IMR-90 (cell line): ENCODE results near the gene OBP2B. TPM values are rescaled to one million over a fixed set of nuclear protein-coding genes. Genes with fewer than 3 reads are reported as not detected.

Experiments
- ATAC-seq: fragments of 200-7000 bp; cut with Tn5 transposase; 2 replicates; pipeline ENCODE4 v1.9.1; 2020; ENCODE audit warnings: low read depth, mild to moderate bottlenecking, moderate library complexity
- BruUV-seq: library from RNA; stranded (reverse); fragments of 400-500 nt; replicated peaks from 2 replicates; lab custom pipeline; 2021; lab: Mats Ljungman, UMichigan
- CTCF ChIA-PET: fragments of 300-600 bp; formaldehyde crosslinking; extraction: SDS; loops from one replicate; lab custom pipeline; 2021; ENCODE audit warnings: antibody characterized with exemption; lab: Yijun Ruan, JAX
- POLR2A ChIA-PET: fragments of 300-600 bp; sonication (Branson Sonifier 250); formaldehyde crosslinking; loops from one replicate; lab custom pipeline; 2022; ENCODE audit warnings: antibody characterized with exemption; ENCODE audit not compliant: unreplicated experiment; lab: Charles Lee
- DNase-seq: peaks from one replicate; pipeline ENCODE4 v3.0.0; 2013
- H2AFZ ChIP-seq: replicated peaks from 2 replicates; pipeline ENCODE3; 2013; ENCODE audit warnings: low read length, mild to moderate bottlenecking; ENCODE audit not compliant: poor library complexity
- H2AK5ac ChIP-seq: 2 replicates; pipeline ENCODE4 v1.6.1; 2013; ENCODE audit warnings: low read depth, low read length, inconsistent platforms
- H2AK9ac ChIP-seq: replicated peaks from 2 replicates; pipeline ENCODE3; 2013; ENCODE audit warnings: mild to moderate bottlenecking, low read depth, low read length, moderate library complexity; ENCODE audit not compliant: poor library complexity
- H2BK120ac ChIP-seq: 2 replicates; pipeline ENCODE4 v1.6.1; 2013; ENCODE audit warnings: low read depth, low read length, inconsistent platforms
- H2BK15ac ChIP-seq: 3 replicates; pipeline ENCODE4 v1.6.1; 2013; ENCODE audit warnings: low read depth, low read length, inconsistent platforms
- H2BK20ac ChIP-seq: 2 replicates; pipeline ENCODE4 v1.6.1; 2013; ENCODE audit warnings: low read depth, mild to moderate bottlenecking, inconsistent platforms, low read length, moderate library complexity
- H2BK5ac ChIP-seq: 2 replicates; pipeline ENCODE4 v1.6.1; 2013; ENCODE audit warnings: mild to moderate bottlenecking, low read depth, low read length, inconsistent platforms; ENCODE audit not compliant: poor library complexity, severe bottlenecking
- H3K14ac ChIP-seq: replicated peaks from 2 replicates; pipeline ENCODE4 v1.6.1; 2013; ENCODE audit warnings: low read depth, low read length, inconsistent platforms
- H3K18ac ChIP-seq: 2 replicates; pipeline ENCODE4 v1.6.1; 2013; ENCODE audit warnings: low read depth, low read length, control low read depth
- H3K23ac ChIP-seq: 2 replicates; pipeline ENCODE4 v1.6.1; 2013; ENCODE audit warnings: low read depth, low read length, inconsistent platforms
- H3K27ac ChIP-seq: 2 replicates; pipeline ENCODE4 v1.5.1; 2013; ENCODE audit warnings: mild to moderate bottlenecking, control low read depth, low read length; ENCODE audit not compliant: insufficient read depth
- H3K27me3 ChIP-seq: 2 replicates; pipeline ENCODE4 v1.6.1; 2013; ENCODE audit warnings: low read length; ENCODE audit not compliant: control insufficient read depth, insufficient read depth
- H3K36me3 ChIP-seq: 2 replicates; pipeline ENCODE4 v1.6.1; 2013; ENCODE audit warnings: low read length, mixed read lengths; ENCODE audit not compliant: control insufficient read depth, insufficient read depth
- H3K4ac ChIP-seq: 2 replicates; pipeline ENCODE4 v1.6.1; 2013; ENCODE audit warnings: low read depth, low read length, inconsistent platforms
- H3K4me1 ChIP-seq: 2 replicates; pipeline ENCODE4 v1.6.1; 2013; ENCODE audit warnings: low read length, mixed read lengths; ENCODE audit not compliant: control insufficient read depth, insufficient read depth
- H3K4me2 ChIP-seq: 2 replicates; pipeline ENCODE4 v1.6.1; 2013; ENCODE audit warnings: low read depth, mild to moderate bottlenecking, control low read depth, low read length, moderate library complexity
- H3K4me3 ChIP-seq: 2 replicates; pipeline ENCODE4 v1.5.1; 2013; ENCODE audit warnings: low read depth, mild to moderate bottlenecking, control low read depth, low read length, moderate library complexity; ENCODE audit not compliant: insufficient read depth
- H3K56ac ChIP-seq: 2 replicates; pipeline ENCODE4 v1.6.1; 2013; ENCODE audit warnings: low read length, inconsistent platforms; ENCODE audit not compliant: insufficient read depth; ENCODE audit errors: extremely low read depth
- H3K79me1 ChIP-seq, 2 experiments: 2 replicates each; pipeline ENCODE4 v1.6.1; 2013; ENCODE audit warnings: low read length in 2 of 2, inconsistent platforms in 1 of 2, low read depth in 1 of 2
- H3K9ac ChIP-seq: 2 replicates; pipeline ENCODE4 v1.6.1; 2013; ENCODE audit warnings: low read depth, low read length, control low read depth
- H3K9me1 ChIP-seq: 2 replicates; pipeline ENCODE4 v1.6.1; 2013; ENCODE audit warnings: low read length, inconsistent platforms; ENCODE audit not compliant: insufficient read depth
- H3K9me3 ChIP-seq: 2 replicates; pipeline ENCODE4 v1.6.1; 2013; ENCODE audit warnings: low read length; ENCODE audit not compliant: control insufficient read depth, insufficient read depth
- H4K20me1 ChIP-seq: 2 replicates; pipeline ENCODE4 v1.6.1; 2013; ENCODE audit warnings: low read length, inconsistent platforms; ENCODE audit not compliant: insufficient read depth
- H4K5ac ChIP-seq: 2 replicates; pipeline ENCODE4 v1.6.1; 2013; ENCODE audit warnings: mild to moderate bottlenecking, low read depth, low read length, control low read depth
- H4K8ac ChIP-seq, 2 experiments: 2 replicates each; pipeline ENCODE4 v1.6.1; 2013; ENCODE audit warnings: low read depth in 2 of 2, low read length in 2 of 2, control low read depth in 1 of 2, inconsistent platforms in 1 of 2
- H4K91ac ChIP-seq: 2 replicates; pipeline ENCODE4 v1.6.1; 2013; ENCODE audit warnings: low read depth, low read length, inconsistent platforms; ENCODE audit not compliant: insufficient read depth
- BHLHE40 ChIP-seq: fragments of 150-350 bp; IDR thresholded peaks from 2 replicates; pipeline ENCODE4 v1.6.1; 2016; ENCODE audit warnings: mild to moderate bottlenecking, low read depth, low read length
- CEBPB ChIP-seq: IDR thresholded peaks from 2 replicates; pipeline ENCODE4 v1.6.1; 2012; ENCODE audit warnings: low read depth, low read length, improper control_type of control experiment
- CHD1 ChIP-seq: IDR thresholded peaks from 2 replicates; pipeline ENCODE4 v1.6.1; 2012; ENCODE audit warnings: low read depth, low read length, improper control_type of control experiment
- CTCF ChIP-seq: conservative IDR thresholded peaks from 2 replicates; pipeline ENCODE4 v1.5.1; 2012; ENCODE audit warnings: mild to moderate bottlenecking, low read depth, low read length, improper control_type of control experiment
- ELK1 ChIP-seq: fragments of 150-350 bp; IDR thresholded peaks from 2 replicates; pipeline ENCODE4 v1.6.1; 2016; ENCODE audit warnings: low read depth, mild to moderate bottlenecking, low read length, moderate library complexity, borderline replicate concordance
- FOS ChIP-seq: fragments of 150-350 bp; IDR thresholded peaks from 2 replicates; pipeline ENCODE4 v1.6.1; 2016; ENCODE audit warnings: low read depth, low read length
- MAFK ChIP-seq: IDR thresholded peaks from 2 replicates; pipeline ENCODE4 v1.6.1; 2012; ENCODE audit warnings: low read depth, low read length, improper control_type of control experiment
- MAZ ChIP-seq: IDR thresholded peaks from 2 replicates; pipeline ENCODE4 v1.6.1; 2012; ENCODE audit warnings: low read depth, mild to moderate bottlenecking, low read length, improper control_type of control experiment, moderate library complexity, borderline replicate concordance
- MXI1 ChIP-seq: IDR thresholded peaks from 2 replicates; pipeline ENCODE4 v1.6.1; 2012; ENCODE audit warnings: low read depth, mild to moderate bottlenecking, low read length, moderate library complexity, borderline replicate concordance
- NFE2L2 ChIP-seq: fragments of 150-350 bp; IDR thresholded peaks from 2 replicates; pipeline ENCODE4 v1.6.1; 2016; ENCODE audit warnings: low read depth, mild to moderate bottlenecking, low read length
- POLR2A ChIP-seq: IDR thresholded peaks from 2 replicates; pipeline ENCODE4 v1.6.1; 2012; ENCODE audit warnings: mild to moderate bottlenecking, low read depth, low read length
- RAD21 ChIP-seq: IDR thresholded peaks from 2 replicates; pipeline ENCODE4 v1.6.1; 2012; ENCODE audit warnings: low read length, improper control_type of control experiment
- RCOR1 ChIP-seq: IDR thresholded peaks from 2 replicates; pipeline ENCODE4 v1.6.1; 2012; ENCODE audit warnings: mild to moderate bottlenecking, low read length, improper control_type of control experiment; ENCODE audit not compliant: insufficient replicate concordance
- RFX5 ChIP-seq: IDR thresholded peaks from 2 replicates; pipeline ENCODE4 v1.8.0; 2012; ENCODE audit warnings: low read depth, mild to moderate bottlenecking, low read length, moderate library complexity
- SMC3 ChIP-seq: fragments of 150-350 bp; IDR thresholded peaks from 2 replicates; pipeline ENCODE4 v1.6.1; 2016; ENCODE audit warnings: low read depth, mild to moderate bottlenecking, antibody characterized with exemption, low read length, moderate library complexity
- USF2 ChIP-seq: fragments of 150-350 bp; IDR thresholded peaks from 2 replicates; pipeline ENCODE4 v1.6.1; 2017; ENCODE audit warnings: mild to moderate bottlenecking, antibody characterized with exemption, low read length, low read depth
- WGBS, 2 experiments: methylation state at CpG; one replicate each; pipeline versions ENCODE4 v1.1.5 to v1.1.7; 2013; ENCODE audit warnings: missing lambda C conversion rate in 2 of 2; ENCODE audit not compliant: insufficient read length in 1 of 2; ENCODE audit errors: extremely low coverage in 2 of 2; 5-methylcytosine and 5-hydroxymethylcytosine counted together
- dilution Hi-C: fragments of 300-500 bp; cut with HindIII; formaldehyde crosslinking; loops from one replicate; pipeline ENCODE4 v1.14.3; 2018; ENCODE audit warnings: low sequenced_read_pairs; ENCODE audit not compliant: unreplicated experiment
- in situ Hi-C: fragments of 300-500 bp; cut with MboI; formaldehyde crosslinking; loops from 3 replicates; pipeline ENCODE4 v1.14.3; 2019; ENCODE audit warnings: low sequenced_read_pairs, inconsistent platforms, mixed read lengths
- intact Hi-C: fragments of 100-400 bp; cut with micrococcal nuclease; formaldehyde crosslinking; loops from 2 replicates; pipeline ENCODE4 v1.10.0; 2022
- polyA plus RNA-seq, 3 experiments: library from polyadenylated mRNA; depleted of rRNA; stranded (reverse); fragments of >200 nt; gene quantifications; 2 replicates each; pipeline ENCODE4 v1.2.3, GENCODE V29; 2012; ENCODE audit warnings: low replicate concordance in 1 of 3
- total RNA-seq: library from RNA; depleted of rRNA; stranded (reverse); fragments of >200 nt; gene quantifications from 2 replicates; pipeline ENCODE4 v1.2.3, GENCODE V29; 2012

Gene OBP2B
- total and polyA plus RNA-seq, 2 of the 4 experiments (the other 2 are of a cell fraction) = not detected

- no peak overlapping the region for H2BK20ac ChIP-seq
- no peak overlapping the region for H4K91ac ChIP-seq
- H3K9me1 ChIP-seq = no peaks in the 10 kb centered on the region
- peaks cover 20% of the 10 kb centered on the region for H3K27me3 ChIP-seq
- TF ChIP-seq POLR2A (no peak), CHD1 (no peak), NFE2L2 (no peak), CEBPB (no peak), RCOR1 (no peak), RFX5 (no peak), CTCF (no peak), FOS (no peak), MAZ (no peak), MXI1 (no peak), SMC3 (no peak), MAFK (no peak), RAD21 (no peak), USF2 (no peak), ELK1 (no peak), BHLHE40 (no peak)
- in situ Hi-C loops (no loop called here), intact Hi-C loops (no loop called here), dilution Hi-C loops (no loop called here)
- no peak overlapping the region for H3K9ac ChIP-seq
- no peaks in the 10 kb centered on the region for H4K20me1 ChIP-seq
- H3K27ac ChIP-seq = no peak overlapping the region
- H2AK5ac ChIP-seq = no peak overlapping the region
- no peak overlapping the region for H2BK5ac ChIP-seq
- no peaks in the 10 kb centered on the region for H3K36me3 ChIP-seq
- no TSS peak for BruUV-seq
- no peaks in the 10 kb centered on the region for H3K79me1 ChIP-seq
- H3K4me2 ChIP-seq = peak overlapping the region; percentile 60; the same call in 1 of the 2 replicates
- no peaks in the 10 kb centered on the region for H3K9me3 ChIP-seq
- CTCF ChIA-PET = interaction anchor here (0.6 to 1.0 kb wide), 2 partner anchors 13 to 15 kb away, joined by 3 read pairs; no protein-coding TSS in a partner anchor
- POLR2A ChIA-PET = no interaction called here
- no peaks in the 10 kb centered on the region for H3K4me1 ChIP-seq
- H2BK120ac ChIP-seq = no peak overlapping the region
- no peak overlapping the region for H4K8ac ChIP-seq
- H4K5ac ChIP-seq = no peak overlapping the region
- DNase-seq (no peak), ATAC-seq (peak; percentile 81)
- H3K4ac ChIP-seq = no peak overlapping the region
- 0 out of 2 replicates have a peak overlapping the region, but pooled peaks have one; percentile 7 for H3K4me3 ChIP-seq
- WGBS, 2 experiments = 3% methylated on average over 6 of the region's 25 CpGs; no CpG with 5 or more reads in 1 of the 2 experiments
- no peak overlapping the region for H3K18ac ChIP-seq
- H2BK15ac ChIP-seq = no peak overlapping the region
- no peak overlapping the region for H3K56ac ChIP-seq
- H3K14ac ChIP-seq = no peak overlapping the region
- H2AK9ac ChIP-seq = no peak overlapping the region
- peak overlapping the region; percentile 89 for H2AFZ ChIP-seq
- H3K23ac ChIP-seq = no peak overlapping the region
These were observed 29.3 kb upstream of the OBP2B start for GRCh38 chr9:133238272-133238850.
